Nephron (organoid): ENCODE measurements around the gene PLA2G3.

Experiments
- H3K27ac Mint-ChIP-seq, 3 experiments: 2 replicates each; pipeline ENCODE4 v1.8.0; 2020; ENCODE audit warnings: mixed read lengths in 3 of 3, mild to moderate bottlenecking in 2 of 3, moderate library complexity in 1 of 3
- H3K27me3 Mint-ChIP-seq: 2 replicates; pipeline ENCODE4 v1.8.0; 2021; ENCODE audit warnings: low read depth, mild to moderate bottlenecking, moderate library complexity, mixed read lengths
- H3K36me3 Mint-ChIP-seq: 2 replicates; pipeline ENCODE4 v1.8.0; 2020; ENCODE audit warnings: low read depth, mixed read lengths
- H3K4me1 Mint-ChIP-seq: 2 replicates; pipeline ENCODE4 v1.8.0; 2020; ENCODE audit warnings: mixed read lengths
- H3K4me3 Mint-ChIP-seq, 3 experiments: 2 replicates each; pipeline ENCODE4 v1.8.0; 2020; ENCODE audit warnings: mild to moderate bottlenecking in 3 of 3, mixed read lengths in 3 of 3, moderate library complexity in 2 of 3
- H3K9me3 Mint-ChIP-seq: 2 replicates; pipeline ENCODE4 v1.8.0; 2020; ENCODE audit warnings: mixed read lengths
- CTCF ChIP-seq, 3 experiments: fragments of 200-600 bp; sonication (generic); IDR thresholded peaks; one replicate each; pipeline ENCODE4 v1.5.0; 2021; ENCODE audit warnings: antibody characterized with exemption in 3 of 3; ENCODE audit not compliant: unreplicated experiment in 3 of 3

Gene PLA2G3

GRCh38 chr22:31126128-31126868, 14.0 kb downstream of the PLA2G3 start:
- Mint-ChIP-seq H3K4me1 (no peaks in the 10 kb centered on the region), H3K9me3 (no peaks in the 10 kb centered on the region), H3K27ac (no peak overlapping the region), H3K36me3 (no peaks in the 10 kb centered on the region), H3K27me3 (peaks cover 8% of the 10 kb centered on the region), H3K4me3 (no peak overlapping the region)
- no peak for TF ChIP-seq CTCF (IDR thresholded peaks at IDR 0.05; ENCODE audit: unreplicated experiment in 3 of 3)

GRCh38 chr22:31125521-31126117, 14.7 kb downstream of the PLA2G3 start:
- H3K27me3 Mint-ChIP-seq, result peaks cover 8% of the 10 kb centered on the region
- H3K4me1 Mint-ChIP-seq, result no peaks in the 10 kb centered on the region
- no peak for TF ChIP-seq CTCF (IDR thresholded peaks at IDR 0.05; ENCODE audit: unreplicated experiment in 3 of 3)
- no peaks in the 10 kb centered on the region for H3K36me3 Mint-ChIP-seq
- no peak overlapping the region for H3K27ac Mint-ChIP-seq
- no peaks in the 10 kb centered on the region for H3K9me3 Mint-ChIP-seq
- no peak overlapping the region for H3K4me3 Mint-ChIP-seq

GRCh38 chr22:31124811-31125465, 15.4 kb downstream of the PLA2G3 start:
- no peak for TF ChIP-seq CTCF (IDR thresholded peaks at IDR 0.05; ENCODE audit: unreplicated experiment in 3 of 3)
- Mint-ChIP-seq H3K27ac (no peak overlapping the region), H3K4me3 (no peak overlapping the region), H3K27me3 (peaks cover 8% of the 10 kb centered on the region), H3K9me3 (no peaks in the 10 kb centered on the region), H3K36me3 (no peaks in the 10 kb centered on the region), H3K4me1 (peaks cover 7% of the 10 kb centered on the region)

GRCh38 chr22:31124290-31124689, 16.0 kb downstream of the PLA2G3 start:
- Mint-ChIP-seq H3K9me3 (no peaks in the 10 kb centered on the region), H3K4me1 (peaks cover 11% of the 10 kb centered on the region), H3K36me3 (no peaks in the 10 kb centered on the region), H3K27me3 (peaks cover 8% of the 10 kb centered on the region), H3K4me3 (peak overlapping the region; percentile 3 to 35 (median 6)), H3K27ac (no peak overlapping the region)
- no peak for TF ChIP-seq CTCF (IDR thresholded peaks at IDR 0.05; ENCODE audit: unreplicated experiment in 3 of 3)

GRCh38 chr22:31123292-31123602, 17.1 kb downstream of the PLA2G3 start:
- no peaks in the 10 kb centered on the region for H3K9me3 Mint-ChIP-seq
- peak overlapping the region in 1 of 3 experiments; percentile 66 for H3K27ac Mint-ChIP-seq
- H3K27me3 Mint-ChIP-seq, result peaks cover 11% of the 10 kb centered on the region
- H3K4me3 Mint-ChIP-seq, result peak overlapping the region; percentile 55 to 79 (median 78)
- H3K4me1 Mint-ChIP-seq, result peaks cover 21% of the 10 kb centered on the region
- H3K36me3 Mint-ChIP-seq, result no peaks in the 10 kb centered on the region
- TF ChIP-seq CTCF (IDR thresholded peaks at IDR 0.05; ENCODE audit: unreplicated experiment in 3 of 3), result no peak
